GM10847 (cell line): Measurements from ENCODE around the gene ERCC6L2.

ENCODE experiments used
- POLR2A ChIP-seq: IDR thresholded peaks from 2 replicates; pipeline ENCODE4 v1.6.1; 2011; ENCODE audit not compliant: insufficient read length; ENCODE audit errors: extremely low read depth

The ERCC6L2 gene, protein sequence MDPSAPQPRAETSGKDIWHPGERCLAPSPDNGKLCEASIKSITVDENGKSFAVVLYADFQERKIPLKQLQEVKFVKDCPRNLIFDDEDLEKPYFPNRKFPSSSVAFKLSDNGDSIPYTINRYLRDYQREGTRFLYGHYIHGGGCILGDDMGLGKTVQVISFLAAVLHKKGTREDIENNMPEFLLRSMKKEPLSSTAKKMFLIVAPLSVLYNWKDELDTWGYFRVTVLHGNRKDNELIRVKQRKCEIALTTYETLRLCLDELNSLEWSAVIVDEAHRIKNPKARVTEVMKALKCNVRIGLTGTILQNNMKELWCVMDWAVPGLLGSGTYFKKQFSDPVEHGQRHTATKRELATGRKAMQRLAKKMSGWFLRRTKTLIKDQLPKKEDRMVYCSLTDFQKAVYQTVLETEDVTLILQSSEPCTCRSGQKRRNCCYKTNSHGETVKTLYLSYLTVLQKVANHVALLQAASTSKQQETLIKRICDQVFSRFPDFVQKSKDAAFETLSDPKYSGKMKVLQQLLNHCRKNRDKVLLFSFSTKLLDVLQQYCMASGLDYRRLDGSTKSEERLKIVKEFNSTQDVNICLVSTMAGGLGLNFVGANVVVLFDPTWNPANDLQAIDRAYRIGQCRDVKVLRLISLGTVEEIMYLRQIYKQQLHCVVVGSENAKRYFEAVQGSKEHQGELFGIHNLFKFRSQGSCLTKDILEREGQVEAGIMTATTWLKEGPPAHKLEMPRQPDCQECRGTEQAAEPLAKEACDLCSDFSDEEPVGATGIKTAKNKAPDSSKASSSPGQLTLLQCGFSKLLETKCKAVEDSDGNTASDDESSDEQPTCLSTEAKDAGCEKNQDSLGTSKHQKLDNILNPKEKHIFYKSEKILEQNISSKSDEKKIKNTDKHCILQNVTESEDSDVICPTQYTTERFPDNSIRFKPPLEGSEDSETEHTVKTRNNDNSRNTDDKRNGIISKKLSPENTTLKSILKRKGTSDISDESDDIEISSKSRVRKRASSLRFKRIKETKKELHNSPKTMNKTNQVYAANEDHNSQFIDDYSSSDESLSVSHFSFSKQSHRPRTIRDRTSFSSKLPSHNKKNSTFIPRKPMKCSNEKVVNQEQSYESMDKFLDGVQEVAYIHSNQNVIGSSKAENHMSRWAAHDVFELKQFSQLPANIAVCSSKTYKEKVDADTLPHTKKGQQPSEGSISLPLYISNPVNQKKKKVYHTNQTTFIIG (N-terminal part only)

GRCh38 chr9:95875305-95876137 lies at the start of gene ERCC6L2:
Gene ERCC6L2 (plus strand): TSS chr9:95875691. CDS start chr9:95876039, 348 bp downstream.
- TF ChIP-seq POLR2A = peak; percentile 85

- TF ChIP-seq POLR2A = no peak
These were observed 49.2 kb upstream of the ERCC6L2 start for GRCh38 chr9:95826183-95826838.

DNA sequence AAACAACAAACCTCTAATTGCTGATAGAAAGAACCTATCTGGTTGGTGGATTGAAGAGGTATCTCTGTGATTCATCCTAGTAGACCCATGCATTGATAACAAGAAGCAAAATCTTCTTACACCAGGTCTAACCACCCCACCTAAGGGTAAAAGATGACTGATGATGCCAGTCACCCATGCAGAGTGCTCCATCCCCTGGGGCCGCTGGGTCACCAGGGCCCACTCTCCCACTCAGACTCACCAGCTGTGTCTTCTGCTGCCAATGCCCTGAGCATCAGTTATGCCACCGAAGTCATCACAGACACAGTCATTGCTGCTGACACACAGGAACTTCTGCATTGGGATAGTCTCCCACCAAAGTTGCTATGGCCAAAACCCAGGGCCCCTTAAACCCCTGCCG lies 44.7 kb upstream of the ERCC6L2 start:
- no peak for TF ChIP-seq POLR2A

GRCh38 chr9:95831810-95832209 lies 43.7 kb upstream of the ERCC6L2 start:
- no peak for TF ChIP-seq POLR2A

DNA sequence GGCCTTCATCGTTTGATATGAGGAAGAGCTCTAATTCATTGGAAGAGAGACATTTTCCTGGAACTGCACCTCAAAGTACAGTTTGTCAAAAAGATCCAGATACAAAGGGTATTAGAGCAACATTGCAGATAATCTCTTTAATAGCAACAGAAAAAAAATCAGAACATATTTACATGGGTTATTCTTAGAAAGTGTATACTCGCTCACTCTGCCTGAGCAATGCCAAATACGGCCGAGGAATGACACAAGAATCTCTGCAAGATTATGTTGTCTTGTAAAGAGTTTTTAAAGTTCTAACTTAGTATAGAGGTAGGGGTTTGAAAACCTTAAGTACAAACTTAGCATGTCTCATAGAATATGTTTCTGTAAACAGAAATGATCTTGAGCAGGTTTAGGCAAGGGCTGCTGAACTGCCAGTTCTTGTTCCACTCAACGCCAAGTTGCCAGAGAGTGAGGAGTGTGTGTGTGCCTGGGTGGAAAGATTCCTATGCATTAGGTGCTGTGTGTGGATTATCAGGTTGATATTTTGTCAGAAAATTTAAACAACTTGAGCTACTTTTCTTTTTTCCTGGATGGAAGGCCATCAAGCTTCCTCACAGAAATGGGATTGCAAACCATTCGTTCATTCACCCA lies 41.8 kb upstream of the ERCC6L2 start:
- TF ChIP-seq POLR2A = no peak

DNA sequence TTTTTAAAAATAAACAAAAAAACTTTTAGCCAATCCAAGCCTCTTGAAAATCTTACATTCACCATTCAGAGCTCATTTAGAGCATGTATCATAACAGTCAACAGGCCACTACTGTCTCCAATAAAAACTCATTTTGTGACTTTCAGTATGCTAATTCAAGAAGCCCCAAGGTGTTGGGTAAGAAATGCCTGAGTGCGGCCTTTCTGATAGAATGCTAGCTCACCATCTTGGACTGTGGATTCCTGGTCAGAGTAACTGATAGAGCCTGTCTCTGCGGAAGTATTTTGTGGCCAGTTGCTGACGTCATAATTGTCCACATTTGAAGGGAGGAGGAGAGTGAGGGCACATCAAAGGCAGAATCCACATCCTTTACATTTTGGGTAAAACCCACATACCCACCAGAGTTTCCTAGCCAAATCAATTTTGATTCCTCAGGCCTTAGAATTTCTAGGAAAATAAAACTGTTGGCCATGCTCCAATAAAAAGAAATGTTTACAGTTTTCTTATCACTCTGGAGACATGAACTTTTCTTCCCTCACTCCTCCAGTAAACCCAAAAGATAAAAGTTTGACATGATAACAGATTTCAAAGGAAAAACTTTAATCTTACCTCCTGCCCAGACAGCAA lies 41.1 kb upstream of the ERCC6L2 start:
- no peak for TF ChIP-seq POLR2A

GRCh38 chr9:95835393-95835792 lies 40.1 kb upstream of the ERCC6L2 start:
- no peak for TF ChIP-seq POLR2A

DNA sequence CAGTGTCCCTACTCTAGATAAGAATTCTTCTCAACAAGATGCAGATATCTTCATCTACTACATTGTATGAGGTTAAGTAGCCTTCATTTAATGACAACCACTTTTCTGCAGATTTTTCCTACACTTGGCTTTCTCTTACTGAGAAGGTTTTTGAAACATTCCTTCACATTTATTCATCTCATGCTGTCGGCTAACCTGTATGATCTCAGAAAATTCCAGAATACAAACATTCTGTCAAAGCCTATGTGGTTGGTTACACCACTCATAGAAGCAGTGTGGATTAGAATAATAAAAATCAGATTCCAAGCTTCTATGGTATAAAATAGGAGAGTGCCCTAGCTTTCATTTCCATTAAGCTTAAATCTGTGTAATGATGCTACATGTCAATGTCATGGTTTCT lies 39.4 kb upstream of the ERCC6L2 start:
- no peak for TF ChIP-seq POLR2A

- TF ChIP-seq POLR2A = no peak
These were observed 36.5 kb upstream of the ERCC6L2 start for GRCh38 chr9:95839012-95839411.

- TF ChIP-seq POLR2A = no peak
These were observed 35.4 kb upstream of the ERCC6L2 start for GRCh38 chr9:95840074-95840473.

- no peak for TF ChIP-seq POLR2A
These were observed 34.1 kb upstream of the ERCC6L2 start for GRCh38 chr9:95841377-95841776.

- TF ChIP-seq POLR2A = no peak
These were observed 29.7 kb upstream of the ERCC6L2 start for GRCh38 chr9:95845751-95846150.

GRCh38 chr9:95848764-95849163 lies 26.7 kb upstream of the ERCC6L2 start:
- TF ChIP-seq POLR2A = no peak
